Activated naive CD8-positive, alpha-beta T cell treated with anti-CD3 and anti-CD28 coated beads, Interleukin-2, amount 50 U/mL, for 24 hours (primary cell): Measurements from ENCODE around the gene SLC3A2.

Experiments
- ATAC-seq: fragments of 150-1000 bp; cut with Tn5 transposase; one replicate; pipeline ENCODE4 v1.10.0; 2021
- DNase-seq: peaks from one replicate; pipeline ENCODE4 v3.0.0; 2021
- H3K27ac Mint-ChIP-seq: one replicate; pipeline ENCODE4 v1.8.0; 2021; ENCODE audit warnings: mild to moderate bottlenecking, mixed read lengths
- H3K27me3 Mint-ChIP-seq: one replicate; pipeline ENCODE4 v1.8.0; 2021; ENCODE audit warnings: mixed read lengths
- H3K36me3 Mint-ChIP-seq: one replicate; pipeline ENCODE4 v1.8.0; 2021; ENCODE audit warnings: low read depth, mixed read lengths
- H3K4me1 Mint-ChIP-seq: one replicate; pipeline ENCODE4 v1.8.0; 2021; ENCODE audit warnings: mixed read lengths
- H3K4me3 Mint-ChIP-seq: one replicate; pipeline ENCODE4 v1.8.0; 2021; ENCODE audit warnings: mild to moderate bottlenecking, moderate library complexity, mixed read lengths
- H3K9me3 Mint-ChIP-seq: one replicate; pipeline ENCODE4 v1.8.0; 2021; ENCODE audit warnings: mixed read lengths

SLC3A2 gene

GRCh38 chr11:62882788-62883501, 2.2 kb downstream of the SLC3A2 start:
- H3K9me3 Mint-ChIP-seq: no peaks in the 10 kb centered on the region
- DNase-seq (no peak), ATAC-seq (no peak)
- H3K4me1 Mint-ChIP-seq: peaks cover 56% of the 10 kb centered on the region
- H3K36me3 Mint-ChIP-seq: peaks cover 71% of the 10 kb centered on the region
- H3K4me3 Mint-ChIP-seq: peak overlapping the region; percentile 100
- no peaks in the 10 kb centered on the region for H3K27me3 Mint-ChIP-seq
- H3K27ac Mint-ChIP-seq: peak overlapping the region; percentile 100

- H3K27me3 Mint-ChIP-seq: no peaks in the 10 kb centered on the region
- H3K36me3 Mint-ChIP-seq: peaks cover 77% of the 10 kb centered on the region
- no peak for DNase-seq
Measured at GRCh38 chr11:62883673-62884072, 3.0 kb downstream of the SLC3A2 start.

GRCh38 chr11:62885137-62885750, 4.5 kb downstream of the SLC3A2 start:
- Mint-ChIP-seq H3K4me3 (peak overlapping the region; percentile 66), H3K27me3 (no peaks in the 10 kb centered on the region), H3K4me1 (peaks cover 54% of the 10 kb centered on the region), H3K27ac (peak overlapping the region; percentile 76), H3K36me3 (peaks cover 87% of the 10 kb centered on the region), H3K9me3 (no peaks in the 10 kb centered on the region)
- no peak for ATAC-seq
- no peak for DNase-seq

More at GRCh38 chr11:62883673-62884072, 3.0 kb downstream of the SLC3A2 start:
- no peak for ATAC-seq
- Mint-ChIP-seq H3K4me1 (peaks cover 56% of the 10 kb centered on the region), H3K27ac (peak overlapping the region; percentile 100), H3K9me3 (no peaks in the 10 kb centered on the region), H3K4me3 (peak overlapping the region; percentile 100)

GRCh38 chr11:62888406-62888805, 7.7 kb downstream of the SLC3A2 start:
- DNase-seq (no peak), ATAC-seq (no peak)
- Mint-ChIP-seq H3K27me3 (no peaks in the 10 kb centered on the region), H3K9me3 (no peaks in the 10 kb centered on the region), H3K4me3 (no peak overlapping the region), H3K36me3 (peaks cover 60% of the 10 kb centered on the region), H3K4me1 (peaks cover 34% of the 10 kb centered on the region), H3K27ac (no peak overlapping the region)

- Mint-ChIP-seq H3K36me3 (peaks cover 53% of the 10 kb centered on the region), H3K27me3 (no peaks in the 10 kb centered on the region), H3K4me1 (peaks cover 27% of the 10 kb centered on the region), H3K9me3 (no peaks in the 10 kb centered on the region), H3K4me3 (no peak overlapping the region), H3K27ac (no peak overlapping the region)
- DNase-seq (no peak), ATAC-seq (no peak)
Measured at GRCh38 chr11:62889126-62889483, 8.4 kb downstream of the SLC3A2 start.

- Mint-ChIP-seq H3K27ac (peak overlapping the region; percentile 51), H3K9me3 (no peaks in the 10 kb centered on the region), H3K36me3 (peaks cover 48% of the 10 kb centered on the region), H3K4me1 (peaks cover 23% of the 10 kb centered on the region), H3K27me3 (peaks cover 1% of the 10 kb centered on the region), H3K4me3 (no peak overlapping the region)
- no peak for DNase-seq
- ATAC-seq: peak; percentile 6
Measured at GRCh38 chr11:62889484-62890437, 9.1 kb downstream of the SLC3A2 start.

- ATAC-seq: peak; percentile 38
- H3K27ac Mint-ChIP-seq: no peak overlapping the region
- H3K36me3 Mint-ChIP-seq: peaks cover 24% of the 10 kb centered on the region
- no peak overlapping the region for H3K4me3 Mint-ChIP-seq
- H3K9me3 Mint-ChIP-seq: no peaks in the 10 kb centered on the region
- peaks cover 12% of the 10 kb centered on the region for H3K4me1 Mint-ChIP-seq
- DNase-seq: no peak
- peaks cover 7% of the 10 kb centered on the region for H3K27me3 Mint-ChIP-seq
Measured at GRCh38 chr11:62892077-62892922, 11.6 kb downstream of the SLC3A2 start.

GRCh38 chr11:62895501-62895900, 14.8 kb downstream of the SLC3A2 start:
- Mint-ChIP-seq H3K9me3 (no peaks in the 10 kb centered on the region), H3K4me3 (no peak overlapping the region), H3K27ac (no peak overlapping the region), H3K36me3 (no peaks in the 10 kb centered on the region), H3K27me3 (peaks cover 15% of the 10 kb centered on the region), H3K4me1 (no peaks in the 10 kb centered on the region)
- ATAC-seq (no peak), DNase-seq (no peak)

GRCh38 chr11:62896049-62896448, 15.4 kb downstream of the SLC3A2 start:
- ATAC-seq: no peak
- Mint-ChIP-seq H3K27ac (no peak overlapping the region), H3K36me3 (no peaks in the 10 kb centered on the region), H3K9me3 (no peaks in the 10 kb centered on the region), H3K4me3 (no peak overlapping the region), H3K4me1 (no peaks in the 10 kb centered on the region), H3K27me3 (peaks cover 15% of the 10 kb centered on the region)
- no peak for DNase-seq

- ATAC-seq: no peak
- Mint-ChIP-seq H3K36me3 (no peaks in the 10 kb centered on the region), H3K27me3 (peaks cover 15% of the 10 kb centered on the region)
Measured at GRCh38 chr11:62897311-62897710, 16.6 kb downstream of the SLC3A2 start.

GRCh38 chr11:62898027-62898426, 17.3 kb downstream of the SLC3A2 start:
- DNase-seq: no peak
- H3K36me3 Mint-ChIP-seq: no peaks in the 10 kb centered on the region
- peaks cover 15% of the 10 kb centered on the region for H3K27me3 Mint-ChIP-seq
- H3K27ac Mint-ChIP-seq: no peak overlapping the region
- H3K4me1 Mint-ChIP-seq: peaks cover 8% of the 10 kb centered on the region
- no peak overlapping the region for H3K4me3 Mint-ChIP-seq
- ATAC-seq: peak; percentile 72
- H3K9me3 Mint-ChIP-seq: no peaks in the 10 kb centered on the region

More at GRCh38 chr11:62897311-62897710, 16.6 kb downstream of the SLC3A2 start:
- Mint-ChIP-seq H3K27ac (no peak overlapping the region), H3K4me1 (peaks cover under 1% of the 10 kb centered on the region), H3K4me3 (no peak overlapping the region), H3K9me3 (no peaks in the 10 kb centered on the region)
- DNase-seq: no peak

- H3K27ac Mint-ChIP-seq: no peak overlapping the region
- H3K9me3 Mint-ChIP-seq: no peaks in the 10 kb centered on the region
- peaks cover 17% of the 10 kb centered on the region for H3K27me3 Mint-ChIP-seq
- no peak for ATAC-seq
- no peak overlapping the region for H3K4me3 Mint-ChIP-seq
- peaks cover 10% of the 10 kb centered on the region for H3K4me1 Mint-ChIP-seq
- DNase-seq: no peak
- no peaks in the 10 kb centered on the region for H3K36me3 Mint-ChIP-seq
Measured at GRCh38 chr11:62902932-62903331, 22.2 kb downstream of the SLC3A2 start.

- Mint-ChIP-seq H3K4me1 (peaks cover 10% of the 10 kb centered on the region), H3K27me3 (peaks cover 11% of the 10 kb centered on the region), H3K9me3 (no peaks in the 10 kb centered on the region), H3K4me3 (no peak overlapping the region), H3K27ac (no peak overlapping the region), H3K36me3 (no peaks in the 10 kb centered on the region)
- DNase-seq (no peak), ATAC-seq (no peak)
Measured at GRCh38 chr11:62905296-62905695, 24.6 kb downstream of the SLC3A2 start.
